DND-41 (cell line): Measurements from ENCODE around the gene LAPTM4A.

Experiments used
- ATAC-seq: fragments of 200-7000 bp; cut with Tn5 transposase; 3 replicates; pipeline ENCODE4 v1.9.1; 2021; ENCODE audit warnings: low read depth; ENCODE audit not compliant: insufficient read depth
- DNase-seq: peaks from one replicate; pipeline ENCODE4 v3.0.0-alpha.2; 2020
- H2AFZ ChIP-seq: 2 replicates; pipeline ENCODE4 v1.6.0; 2012; ENCODE audit warnings: low read depth, low read length
- H3K27ac ChIP-seq: 2 replicates; pipeline ENCODE4 v1.5.1; 2012; ENCODE audit warnings: low read length, inconsistent platforms
- H3K27me3 ChIP-seq: fragments of 200-600 bp; sonication (generic); 2 replicates; pipeline ENCODE4 v1.6.0; 2012; ENCODE audit warnings: low read length, mild to moderate bottlenecking, inconsistent platforms; ENCODE audit not compliant: insufficient read depth, poor library complexity
- H3K36me3 ChIP-seq: 2 replicates; pipeline ENCODE4 v1.5.1; 2012; ENCODE audit warnings: low read length, inconsistent platforms; ENCODE audit not compliant: insufficient read depth
- H3K4me1 ChIP-seq: 2 replicates; pipeline ENCODE4 v1.5.1; 2012; ENCODE audit warnings: mild to moderate bottlenecking, low read length; ENCODE audit not compliant: insufficient read depth
- H3K4me2 ChIP-seq: 2 replicates; pipeline ENCODE4 v1.6.0; 2012; ENCODE audit warnings: mild to moderate bottlenecking, moderate library complexity, low read length, inconsistent platforms; ENCODE audit not compliant: insufficient read depth
- H3K4me3 ChIP-seq, 2 experiments: fragments of 200-600 bp in 1 of 2; shearing (Covaris generic) in 1 of 2; 2 replicates each; pipeline ENCODE4 v1.5.1; 2012 to 2016; ENCODE audit warnings: inconsistent platforms in 2 of 2, low read length in 2 of 2, mild to moderate bottlenecking in 2 of 2, low read depth in 1 of 2, moderate library complexity in 1 of 2
- H3K79me2 ChIP-seq: 2 replicates; pipeline ENCODE4 v1.6.0; 2012; ENCODE audit warnings: low read length, inconsistent platforms; ENCODE audit not compliant: insufficient read depth
- H3K9ac ChIP-seq: 2 replicates; pipeline ENCODE4 v1.6.0; 2012; ENCODE audit warnings: low read depth, mild to moderate bottlenecking, inconsistent platforms, low read length, moderate library complexity
- H3K9me3 ChIP-seq: 2 replicates; pipeline ENCODE4 v1.5.1; 2012; ENCODE audit warnings: low read length, moderate library complexity, mild to moderate bottlenecking, inconsistent platforms; ENCODE audit not compliant: insufficient read depth, severe bottlenecking
- H4K20me1 ChIP-seq: 2 replicates; pipeline ENCODE4 v1.6.0; 2012; ENCODE audit warnings: low read length; ENCODE audit not compliant: insufficient read depth
- CTCF ChIP-seq: IDR thresholded peaks from 2 replicates; pipeline ENCODE4 v1.5.1; 2012; ENCODE audit warnings: borderline replicate concordance, low read length, moderate library complexity, mild to moderate bottlenecking; ENCODE audit not compliant: poor library complexity, severe bottlenecking; ENCODE audit errors: extremely low read depth
- EZH2 ChIP-seq: IDR thresholded peaks from 3 replicates; pipeline ENCODE4 v1.6.1; 2012; ENCODE audit warnings: borderline replicate concordance, low read depth, mild to moderate bottlenecking, moderate library complexity, low read length, inconsistent platforms; ENCODE audit not compliant: severe bottlenecking

LAPTM4A gene

GRCh38 chr2:20042531-20042930 lies 8.9 kb downstream of the LAPTM4A start:
- H3K4me1 ChIP-seq, result peaks cover 3% of the 10 kb centered on the region; the same call in 1 of the 2 replicates
- TF ChIP-seq CTCF (no peak), EZH2 (no peak)
- peaks cover 37% of the 10 kb centered on the region for H3K36me3 ChIP-seq
- H3K4me2 ChIP-seq, result no peak overlapping the region
- H3K27me3 ChIP-seq, result no peaks in the 10 kb centered on the region
- ATAC-seq (no peak), DNase-seq (no peak)
- H3K9me3 ChIP-seq, result no peaks in the 10 kb centered on the region
- no peak overlapping the region for H3K27ac ChIP-seq
- H3K9ac ChIP-seq, result no peak overlapping the region
- peaks cover 69% of the 10 kb centered on the region for H3K79me2 ChIP-seq
- H2AFZ ChIP-seq, result no peak overlapping the region
- H4K20me1 ChIP-seq, result peaks cover 26% of the 10 kb centered on the region
- H3K4me3 ChIP-seq, result no peak overlapping the region

- Histone ChIP-seq H3K4me3 (no peak overlapping the region), H3K27me3 (no peaks in the 10 kb centered on the region), H2AFZ (no peak overlapping the region), H3K4me1 (no peaks in the 10 kb centered on the region), H3K36me3 (peaks cover 53% of the 10 kb centered on the region), H3K9me3 (no peaks in the 10 kb centered on the region), H3K79me2 (peaks cover 55% of the 10 kb centered on the region), H3K27ac (no peak overlapping the region), H4K20me1 (peaks cover 22% of the 10 kb centered on the region), H3K9ac (no peak overlapping the region), H3K4me2 (no peak overlapping the region)
- DNase-seq (no peak), ATAC-seq (no peak)
- TF ChIP-seq CTCF (no peak), EZH2 (no peak)
Observed at GRCh38 chr2:20040489-20041172, 10.8 kb downstream of the LAPTM4A start.

DNA sequence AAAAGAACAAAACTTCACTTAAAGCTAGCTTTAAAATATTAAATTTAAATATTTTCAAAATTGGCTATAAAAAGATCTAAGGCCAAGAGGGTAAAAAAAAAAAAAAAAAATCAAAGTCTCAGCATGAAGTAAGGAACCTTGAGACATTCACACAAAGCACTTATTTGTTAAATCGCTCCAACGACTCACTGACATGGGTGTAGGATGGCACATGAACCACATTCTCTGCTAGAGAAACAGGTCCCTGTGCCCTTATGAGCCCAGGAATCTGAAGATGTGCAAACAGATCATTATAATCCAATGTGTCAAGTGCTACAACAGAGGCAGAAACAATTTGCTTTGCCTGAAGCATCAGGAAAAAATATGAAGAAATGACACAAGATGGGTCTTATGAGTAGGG lies 13.8 kb downstream of the LAPTM4A start:
- Histone ChIP-seq H2AFZ (no peak overlapping the region), H3K9ac (no peak overlapping the region), H3K36me3 (peaks cover 83% of the 10 kb centered on the region), H4K20me1 (peaks cover 11% of the 10 kb centered on the region), H3K79me2 (peaks cover 25% of the 10 kb centered on the region), H3K4me2 (no peak overlapping the region), H3K9me3 (no peaks in the 10 kb centered on the region), H3K4me1 (no peaks in the 10 kb centered on the region), H3K4me3 (no peak overlapping the region), H3K27ac (no peak overlapping the region), H3K27me3 (no peaks in the 10 kb centered on the region)
- no peak for TF ChIP-seq CTCF
- no peak for TF ChIP-seq EZH2
- DNase-seq (no peak), ATAC-seq (no peak)
